8988T (cell line): Measurements from ENCODE around the gene SYTL3.

Source experiments
- DNase-seq: peaks from one replicate; pipeline ENCODE4 v3.0.0; 2011

The SYTL3 gene

GRCh38 chr6:158763434-158764182 lies 113.8 kb downstream of the SYTL3 start:
- no peak for DNase-seq

DNA sequence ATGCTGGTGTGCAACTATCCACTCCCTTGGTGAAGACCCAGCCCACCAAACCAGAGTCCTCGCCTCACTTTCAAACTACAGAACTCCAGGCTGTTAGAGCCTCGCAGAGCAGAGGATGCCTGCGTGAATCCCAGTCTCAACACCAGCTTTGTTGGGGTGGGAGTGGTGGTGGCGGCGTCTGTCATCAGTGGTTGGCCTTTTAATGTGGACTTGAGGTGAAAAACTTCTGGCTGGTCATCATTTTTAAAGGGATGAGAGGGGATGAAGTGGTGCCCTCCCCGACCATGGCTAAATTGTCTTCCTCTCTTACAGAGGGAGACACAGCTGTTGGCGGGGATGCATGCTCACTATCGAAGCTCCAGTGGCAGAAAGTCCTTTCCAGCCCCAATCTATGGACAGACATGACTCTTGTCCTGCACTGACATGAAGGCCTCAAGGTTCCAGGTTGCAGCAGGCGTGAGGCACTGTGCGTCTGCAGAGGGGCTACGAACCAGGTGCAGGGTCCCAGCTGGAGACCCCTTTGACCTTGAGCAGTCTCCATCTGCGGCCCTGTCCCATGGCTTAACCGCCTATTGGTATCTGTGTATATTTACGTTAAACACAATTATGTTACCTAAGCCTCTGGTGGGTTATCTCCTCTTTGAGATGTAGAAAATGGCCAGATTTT lies 114.5 kb downstream of the SYTL3 start:
- no peak for DNase-seq

- DNase-seq = no peak
These were observed 115.1 kb downstream of the SYTL3 start for GRCh38 chr6:158764926-158765325.

GRCh38 chr6:158765499-158766068 lies 115.7 kb downstream of the SYTL3 start:
- DNase-seq = no peak

GRCh38 chr6:158766621-158767455 lies 117.0 kb downstream of the SYTL3 start:
- DNase-seq = no peak

- DNase-seq = no peak
These were observed 117.9 kb downstream of the SYTL3 start for GRCh38 chr6:158767709-158768108.

GRCh38 chr6:158768436-158768835 lies 118.6 kb downstream of the SYTL3 start:
- DNase-seq = no peak

- DNase-seq = no peak
These were observed 119.4 kb downstream of the SYTL3 start for GRCh38 chr6:158769234-158769770.

- DNase-seq = no peak
These were observed 120.0 kb downstream of the SYTL3 start for GRCh38 chr6:158769771-158770432.

DNA sequence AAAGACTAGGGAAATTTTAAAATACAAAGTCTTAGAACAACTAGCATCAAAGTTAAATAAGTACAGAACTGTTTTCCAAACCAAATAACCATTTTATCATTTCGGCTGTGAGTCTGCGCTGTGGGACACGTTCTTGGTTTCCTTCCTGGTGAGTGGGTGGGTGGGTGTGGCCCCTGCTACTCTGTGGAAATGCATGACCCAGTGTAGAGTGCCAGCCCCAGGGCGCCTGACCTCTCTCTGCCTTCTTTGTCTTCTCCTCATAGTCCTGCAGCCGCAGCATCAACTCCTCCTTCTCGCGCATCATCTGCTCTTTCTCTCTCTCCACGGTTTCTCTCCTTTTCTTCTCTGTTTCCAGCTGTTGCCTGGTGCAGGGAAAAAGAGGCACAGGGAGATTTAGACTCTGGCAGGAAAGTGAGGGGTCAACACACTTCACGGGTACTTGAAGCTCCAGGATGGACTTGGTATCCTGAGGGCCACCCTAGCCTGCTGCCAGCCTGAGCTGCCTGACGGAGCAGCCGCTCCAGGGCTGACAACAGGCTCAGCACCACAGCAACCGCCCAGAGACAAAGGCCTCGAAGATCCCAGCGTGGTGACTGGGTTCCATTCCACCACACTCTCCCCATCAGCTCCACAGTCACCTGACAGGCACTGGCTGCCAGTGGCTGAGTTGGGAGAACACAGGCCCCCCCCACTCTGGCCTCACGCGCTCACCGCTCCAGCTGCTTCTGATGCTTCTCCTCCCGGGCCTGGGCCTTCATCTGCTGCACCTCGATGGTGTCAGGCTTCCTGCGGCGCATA lies 120.9 kb downstream of the SYTL3 start:
- no peak for DNase-seq

DNA sequence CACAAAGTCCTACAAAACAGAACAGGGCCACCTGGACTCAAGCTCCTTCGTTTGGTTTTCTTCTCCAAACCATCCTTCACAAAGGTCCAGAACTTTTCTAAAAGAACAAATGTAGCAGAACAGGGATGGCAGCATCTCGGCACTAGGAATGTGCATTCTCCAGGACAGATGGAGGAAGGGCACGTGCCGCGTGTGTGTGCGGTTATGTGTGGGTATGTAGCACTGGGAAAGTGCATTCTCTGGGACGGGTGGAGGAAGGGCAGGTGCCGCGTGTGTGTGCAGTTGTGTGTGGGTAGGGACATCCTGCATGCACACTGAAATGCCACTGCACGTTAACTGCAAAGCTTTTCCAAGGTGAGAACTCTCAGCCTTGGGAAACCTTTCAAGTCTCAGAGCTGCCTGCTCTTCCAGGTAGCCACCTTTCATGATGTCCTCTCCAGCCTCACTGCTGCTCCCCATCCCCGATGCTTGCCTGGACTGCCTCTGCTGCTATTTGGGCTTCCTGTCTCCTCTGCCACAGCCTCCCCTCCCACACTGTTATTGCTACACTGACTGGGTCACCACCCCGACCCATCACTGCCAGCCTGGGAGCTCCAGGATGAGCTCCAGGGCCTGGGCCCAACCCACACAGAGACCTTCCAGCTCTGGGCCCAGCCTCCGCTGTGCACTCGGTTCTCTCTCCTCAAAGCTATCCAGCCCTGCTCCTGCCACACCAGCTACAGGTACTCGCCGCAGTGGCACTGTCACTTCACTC lies 121.7 kb downstream of the SYTL3 start:
- no peak for DNase-seq

GRCh38 chr6:158772172-158772571 lies 122.3 kb downstream of the SYTL3 start:
- no peak for DNase-seq

- no peak for DNase-seq
These were observed 123.1 kb downstream of the SYTL3 start for GRCh38 chr6:158772851-158773371.

DNA sequence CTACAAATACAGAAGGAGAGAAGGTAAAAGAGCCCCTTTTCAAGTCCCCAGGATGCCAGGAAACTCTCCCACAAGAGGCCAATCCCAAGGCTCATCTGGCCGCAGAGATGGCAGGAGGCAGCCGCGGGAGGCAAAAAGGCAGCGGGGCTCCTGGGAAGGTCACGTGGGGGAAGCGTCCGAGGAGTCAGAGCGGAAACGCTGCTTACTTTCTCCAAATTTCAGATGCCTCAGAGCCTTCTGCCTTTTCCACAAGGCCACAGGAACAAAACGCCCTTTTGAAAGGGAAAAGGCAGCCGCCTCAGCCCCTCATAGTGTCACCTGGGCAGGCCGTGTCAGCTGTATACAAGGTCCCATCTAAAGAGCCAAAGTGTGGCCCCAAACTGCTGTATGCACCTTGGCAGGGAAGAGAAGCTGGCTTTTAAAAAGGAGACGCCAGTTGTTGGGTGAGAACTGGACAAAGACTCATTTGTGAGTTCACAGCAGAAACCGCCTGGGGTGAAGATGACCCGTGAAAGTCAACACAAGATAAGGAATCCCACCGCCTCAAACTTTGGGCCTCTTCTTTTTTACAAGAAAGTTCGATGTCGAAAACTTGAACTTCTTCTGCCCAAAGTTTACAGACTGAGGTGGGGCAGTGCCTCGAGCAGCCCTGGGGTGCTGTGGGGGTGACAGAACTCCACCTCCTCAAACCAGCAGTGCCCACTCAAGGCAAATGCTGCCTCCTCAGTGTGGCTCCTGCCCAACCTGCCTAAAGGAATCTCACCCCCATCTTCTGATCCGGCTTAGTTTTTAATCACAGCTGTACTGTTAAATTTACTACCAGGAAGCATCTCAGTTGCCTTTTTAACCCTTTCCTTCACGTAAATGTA lies 124.0 kb downstream of the SYTL3 start:
- no peak for DNase-seq

DNA sequence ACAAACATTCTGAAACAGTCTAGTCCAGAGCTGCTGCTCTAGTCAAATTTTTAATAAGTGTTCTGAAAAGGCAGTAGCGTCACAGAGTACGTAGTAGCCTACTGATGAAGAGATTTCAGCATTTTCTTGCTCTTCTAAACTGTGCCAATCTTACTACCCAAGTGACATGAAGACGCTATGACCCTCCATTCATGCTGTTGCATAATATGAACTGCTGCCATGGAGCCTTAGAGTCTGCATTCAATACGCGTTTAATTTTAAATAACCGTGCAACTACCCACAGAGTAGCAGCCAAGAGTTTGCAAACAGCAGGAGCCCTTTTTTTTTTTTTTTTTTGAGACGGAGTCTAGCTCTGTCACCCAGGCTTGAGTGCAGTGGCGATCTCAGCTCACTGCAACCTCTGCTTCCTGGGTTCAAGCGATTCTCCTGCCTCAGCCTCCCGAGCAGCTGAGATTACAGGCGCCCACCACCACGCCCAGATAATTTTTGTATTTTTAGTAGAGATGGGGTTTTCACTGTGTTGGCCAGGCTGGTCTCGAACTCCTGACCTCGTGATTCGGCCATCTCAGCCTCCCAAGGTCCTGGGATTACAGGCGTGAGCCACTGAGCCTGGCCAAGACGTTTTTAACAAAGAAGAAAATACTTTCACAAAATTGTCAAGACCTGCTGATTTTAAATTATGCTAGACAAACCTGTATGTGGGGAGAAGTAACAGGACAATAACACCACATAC lies 125.0 kb downstream of the SYTL3 start:
- no peak for DNase-seq

GRCh38 chr6:158775832-158776231 lies 126.0 kb downstream of the SYTL3 start:
- DNase-seq = no peak

DNA sequence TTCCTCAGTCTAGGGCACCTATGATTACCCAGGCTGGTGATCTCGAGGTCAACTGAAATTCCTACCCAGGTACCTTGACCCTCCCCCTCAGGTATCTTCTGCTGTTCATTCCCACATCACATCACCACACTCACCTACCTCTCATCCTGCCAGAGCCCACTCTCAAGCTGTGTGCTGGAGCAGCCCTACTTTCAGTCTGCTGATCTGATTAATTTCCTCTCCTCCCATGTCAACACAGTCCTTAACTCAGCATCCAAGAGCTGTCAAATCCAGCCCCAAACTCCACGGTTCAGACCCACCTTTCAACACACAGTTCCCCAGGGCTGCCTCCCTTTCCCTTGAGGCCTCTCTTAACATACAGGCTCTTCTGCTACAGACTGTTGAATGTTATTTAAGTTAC lies 126.9 kb downstream of the SYTL3 start:
- no peak for DNase-seq

GRCh38 chr6:158777510-158777909 lies 127.7 kb downstream of the SYTL3 start:
- no peak for DNase-seq

GRCh38 chr6:158778005-158778527 lies 128.2 kb downstream of the SYTL3 start:
- no peak for DNase-seq
